A549 (cell line): ENCODE measurements around the gene ZC3H11A. TPM values are rescaled to one million over a fixed set of nuclear protein-coding genes. Genes with fewer than 3 reads are reported as not detected.

Experiments
- ATAC-seq, 2 experiments: fragments of 200-7000 bp in 1 of 2; fragments of >200 bp in 1 of 2; cut with Nextera tagmentation in 1 of 2; cut with Tn5 transposase in 1 of 2; 3 replicates each; pipeline versions ENCODE4 v1.8.0 to v1.9.1; 2018 to 2020; ENCODE audit warnings: mild to moderate bottlenecking in 1 of 2, moderate library complexity in 1 of 2
- CTCF ChIA-PET: fragments of 300-600 bp; sonication (Branson Sonifier 250); formaldehyde crosslinking; extraction: SDS; loops from one replicate; lab custom pipeline; 2021; ENCODE audit warnings: antibody characterized with exemption, inconsistent platforms; lab: Yijun Ruan, JAX
- POLR2A ChIA-PET: fragments of 350-600 bp; formaldehyde crosslinking; extraction: SDS; loops from one replicate; lab custom pipeline; 2021; ENCODE audit warnings: antibody characterized with exemption, inconsistent platforms; lab: Yijun Ruan, JAX
- DNase-seq, 2 experiments: peaks; one replicate each; pipeline versions ENCODE4 v3.0.0 to v3.0.0-alpha.2; 2011 to 2016; ENCODE audit warnings: low read depth in 1 of 2, low spot score in 1 of 2
- FAIRE-seq: peaks from 2 replicates; lab custom pipeline; 2011; peaks lifted over from hg19 to GRCh38; lab: Jason Lieb, UNC
- H3K27ac ChIP-seq, 2 experiments: fragments of >200 bp; sonication (Bioruptor Twin); formaldehyde crosslinking; 3 replicates each; pipeline ENCODE4 v1.5.1; 2016 to 2017
- H3K4me1 ChIP-seq: fragments of >200 bp; sonication (Bioruptor Twin); formaldehyde crosslinking; 3 replicates; pipeline ENCODE4 v1.6.1; 2016
- H3K4me2 ChIP-seq: fragments of >200 bp; sonication (Bioruptor Twin); formaldehyde crosslinking; 3 replicates; pipeline ENCODE4 v1.6.1; 2016
- H3K4me3 ChIP-seq: fragments of >200 bp; sonication (Bioruptor Twin); formaldehyde crosslinking; 3 replicates; pipeline ENCODE4 v1.5.1; 2016
- H3K9me3 ChIP-seq: fragments of >200 bp; sonication (Bioruptor Twin); formaldehyde crosslinking; 3 replicates; pipeline ENCODE4 v1.6.1; 2016
- CBX2 ChIP-seq: fragments of 200-600 bp; sonication (generic); IDR thresholded peaks from 2 replicates; pipeline ENCODE4 v1.6.1; 2016; ENCODE audit warnings: low read depth, mild to moderate bottlenecking, borderline replicate concordance
- CBX8 ChIP-seq: fragments of 200-600 bp; sonication (generic); IDR thresholded peaks from 2 replicates; pipeline ENCODE4 v1.6.1; 2016
- EHF ChIP-seq: fragments of 250-450 bp; sonication (Bioruptor Pico); IDR thresholded peaks from 2 replicates; pipeline ENCODE4 v1.5.0; 2020; ENCODE audit warnings: mild to moderate bottlenecking
- EP300 ChIP-seq, 2 experiments: fragments of >200 bp; sonication (Bioruptor Twin); formaldehyde crosslinking; IDR thresholded peaks; 2 replicates in 1 of 2; 3 replicates in 1 of 2; pipeline ENCODE4 v1.6.1; 2016 to 2017
- ESRRA ChIP-seq: fragments of 150-350 bp; IDR thresholded peaks from 2 replicates; pipeline ENCODE4 v1.6.1; 2014; ENCODE audit warnings: mild to moderate bottlenecking, low read length, borderline replicate concordance
- FOSB ChIP-seq: fragments of 250-450 bp; sonication (Bioruptor Pico); IDR thresholded peaks from 2 replicates; pipeline ENCODE4 v1.5.0; 2020; ENCODE audit warnings: mild to moderate bottlenecking, moderate library complexity
- FOSL2 ChIP-seq, 2 experiments: fragments of 450-650 bp in 1 of 2; fragments of >200 bp in 1 of 2; sonication (Bioruptor Twin) in 1 of 2; formaldehyde crosslinking; IDR thresholded peaks; 2 replicates each; pipeline versions ENCODE4 v1.5.0 to v1.6.1; 2016 to 2020; ENCODE audit warnings: mild to moderate bottlenecking in 1 of 2, moderate library complexity in 1 of 2
- GATA3 ChIP-seq: IDR thresholded peaks from 2 replicates; pipeline ENCODE4 v1.6.1; 2012; ENCODE audit warnings: borderline replicate concordance
- HOXB5 ChIP-seq: fragments of 250-450 bp; sonication (Bioruptor Pico); IDR thresholded peaks from 2 replicates; pipeline ENCODE4 v1.5.0; 2020; ENCODE audit warnings: mild to moderate bottlenecking, moderate library complexity
- JUN ChIP-seq, 2 experiments: fragments of >200 bp; sonication (Bioruptor Twin); formaldehyde crosslinking; IDR thresholded peaks; 2 replicates in 1 of 2; 3 replicates in 1 of 2; pipeline ENCODE4 v1.6.1; 2016 to 2017
- KDM5A ChIP-seq: fragments of 200-600 bp; sonication (generic); IDR thresholded peaks from 2 replicates; pipeline ENCODE4 v1.6.1; 2016; ENCODE audit warnings: antibody characterized with exemption, mild to moderate bottlenecking
- NR3C1 ChIP-seq: fragments of >200 bp; sonication (Bioruptor Twin); formaldehyde crosslinking; IDR thresholded peaks from 3 replicates; pipeline ENCODE4 v1.6.1; 2017
- PHF8 ChIP-seq: fragments of 200-600 bp; sonication (generic); IDR thresholded peaks from 2 replicates; pipeline ENCODE4 v1.6.1; 2016; ENCODE audit warnings: low read depth, mild to moderate bottlenecking, antibody characterized with exemption, moderate library complexity, borderline replicate concordance
- POLR2AphosphoS2 ChIP-seq: conservative IDR thresholded peaks from 2 replicates; pipeline ENCODE4 v1.6.1; 2012; ENCODE audit warnings: low read length, improper control_type of control experiment, inconsistent platforms
- RAD21 ChIP-seq, 2 experiments: fragments of >200 bp in 1 of 2; sonication (Bioruptor Twin) in 1 of 2; formaldehyde crosslinking in 1 of 2; IDR thresholded peaks in 1 of 2; conservative IDR thresholded peaks in 1 of 2; 2 replicates in 1 of 2; 3 replicates in 1 of 2; pipeline ENCODE4 v1.6.1; 2012 to 2018; ENCODE audit warnings: inconsistent platforms in 1 of 2
- RARB ChIP-seq: fragments of 250-450 bp; sonication (Bioruptor Pico); IDR thresholded peaks from 2 replicates; pipeline ENCODE4 v1.8.0; 2021; ENCODE audit warnings: mild to moderate bottlenecking, moderate library complexity
- SREBF2 ChIP-seq: fragments of 450-650 bp; IDR thresholded peaks from 2 replicates; pipeline ENCODE4 v1.6.1; 2014; ENCODE audit warnings: mild to moderate bottlenecking, moderate library complexity
- TP53 ChIP-seq: fragments of 250-450 bp; sonication (Bioruptor Pico); IDR thresholded peaks from 2 replicates; pipeline ENCODE4 v1.5.0; 2021; ENCODE audit warnings: mild to moderate bottlenecking, moderate library complexity
- ZNF302 ChIP-seq: fragments of 250-450 bp; sonication (Bioruptor Pico); IDR thresholded peaks from 2 replicates; pipeline ENCODE4 v1.9.0; 2021; ENCODE audit warnings: inconsistent platforms, mild to moderate bottlenecking, moderate library complexity
- ZSCAN20 ChIP-seq: fragments of 250-450 bp; sonication (Bioruptor Pico); IDR thresholded peaks from 2 replicates; pipeline ENCODE4 v1.8.0; 2022; ENCODE audit warnings: mild to moderate bottlenecking, moderate library complexity
- WGBS: methylation state at CpG from one replicate; pipeline ENCODE4 v1.1.6; 2017; ENCODE audit errors: missing lambda C conversion rate; 5-methylcytosine and 5-hydroxymethylcytosine counted together
- polyA plus RNA-seq, 4 experiments: library from polyadenylated mRNA; depleted of rRNA in 3 of 4; stranded (reverse); fragments of >200 nt; fragmentation: RNase III in 1 of 4; extraction: RNeasy Plus Mini Kit Qiagen cat#74134 plus additional on column Dnase treatment in 1 of 4; gene quantifications; 2 replicates in 3 of 4; 3 replicates in 1 of 4; pipeline ENCODE4 v1.2.3, GENCODE V29; 2011 to 2017
- TF ChIP-seq, protein P1 (sequence below): IDR thresholded peaks from 2 replicates; pipeline ENCODE4 v1.6.1; 2012
- TF ChIP-seq, protein P2 (sequence below): IDR thresholded peaks from 2 replicates; pipeline ENCODE4 v1.6.1; 2012
- TF ChIP-seq, protein P3 (sequence below): fragments of 450-650 bp; IDR thresholded peaks from 2 replicates; pipeline ENCODE4 v1.6.1; 2014; ENCODE audit warnings: antibody characterized with exemption
- TF ChIP-seq, protein P4 (sequence below): fragments of 250-450 bp; sonication (Bioruptor Pico); IDR thresholded peaks from 2 replicates; pipeline ENCODE4 v1.5.0; 2020; ENCODE audit warnings: low read depth, mild to moderate bottlenecking, moderate library complexity
- TF ChIP-seq, protein P5 (sequence below): IDR thresholded peaks from 2 replicates; pipeline ENCODE4 v1.6.1; 2012; ENCODE audit warnings: low read depth, borderline replicate concordance
- TF ChIP-seq, protein P6 (sequence below): fragments of >200 bp; sonication (Bioruptor Twin); formaldehyde crosslinking; IDR thresholded peaks from 3 replicates; pipeline ENCODE4 v1.5.1; 2016
- TF ChIP-seq, protein P7 (sequence below): fragments of >200 bp; sonication (Bioruptor Twin); formaldehyde crosslinking; IDR thresholded peaks from 2 replicates; pipeline ENCODE4 v1.6.1; 2016
- TF ChIP-seq, protein P8 (sequence below): fragments of 150-350 bp; IDR thresholded peaks from 2 replicates; pipeline ENCODE4 v1.6.1; 2014; ENCODE audit warnings: low read depth, mild to moderate bottlenecking, low read length

Gene ZC3H11A
- polyA plus RNA-seq, 2 of the 4 experiments (the other 2 are of a cell fraction): 42.6 to 119 TPM

DNA sequence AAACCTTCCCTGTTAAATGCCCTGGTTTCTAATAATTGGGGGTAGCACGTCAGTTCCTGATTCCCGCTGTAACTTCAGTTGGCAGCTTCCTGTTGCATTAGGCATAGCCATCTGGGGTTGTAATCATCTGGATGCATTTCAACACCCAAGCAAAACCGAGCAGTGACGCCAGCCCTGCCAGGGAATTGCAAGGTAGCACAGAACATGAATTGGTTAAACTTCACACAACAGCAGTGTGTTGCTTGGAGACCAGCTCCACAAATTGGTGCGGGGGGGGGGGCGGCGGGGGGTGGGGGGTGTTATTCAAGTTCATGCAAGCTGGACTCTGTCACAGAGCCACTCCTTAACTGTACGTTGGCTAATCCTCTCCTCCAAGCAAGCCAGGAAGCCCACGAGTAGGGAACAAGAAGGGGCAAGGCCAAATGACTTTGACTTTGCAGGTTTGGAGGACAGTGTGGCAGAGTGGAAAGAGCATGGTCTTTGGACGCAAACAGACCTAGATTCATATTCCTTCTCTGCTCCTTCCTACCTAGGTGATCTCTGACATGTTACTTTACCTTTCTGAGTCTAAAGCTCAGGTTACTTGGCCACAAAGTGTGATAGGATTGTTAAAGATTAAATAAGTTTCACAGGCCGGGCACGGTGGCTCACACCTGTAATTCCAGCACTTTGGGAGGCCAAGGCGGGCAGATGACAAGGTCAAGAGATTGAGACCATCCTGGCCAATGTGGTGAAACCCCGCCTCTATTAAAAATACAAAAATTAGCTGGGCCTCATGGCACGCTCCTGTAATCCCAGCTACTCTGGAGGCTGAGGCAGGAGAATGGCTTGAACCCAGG, 25.7 kb upstream of the ZC3H11A start:
- peaks cover 9% of the 10 kb centered on the region; the same call in 2 of the 3 replicates for H3K4me1 ChIP-seq
- no peaks in the 10 kb centered on the region for H3K9me3 ChIP-seq
- H3K27ac ChIP-seq: peak overlapping the region; percentile 10 to 58; a peak in 4 of 6 replicates
- FAIRE-seq (no peak), ATAC-seq (peak; percentile 69 to 73; a peak in 5 of 6 replicates), DNase-seq (peak; percentile 25 to 71)
- H3K4me3 ChIP-seq: no peak overlapping the region
- 51% methylated on average over 13 of the region's 15 CpGs for WGBS
- TF ChIP-seq JUN (IDR thresholded peaks at IDR 0.05): no peak
- TF ChIP-seq ZNF302 (CRISPR knock-in tag): no peak
- no peak for TF ChIP-seq EHF (CRISPR knock-in tag)
- no peak for TF ChIP-seq RARB (CRISPR knock-in tag)
- TF ChIP-seq, protein P1, sequence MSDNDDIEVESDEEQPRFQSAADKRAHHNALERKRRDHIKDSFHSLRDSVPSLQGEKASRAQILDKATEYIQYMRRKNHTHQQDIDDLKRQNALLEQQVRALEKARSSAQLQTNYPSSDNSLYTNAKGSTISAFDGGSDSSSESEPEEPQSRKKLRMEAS: no peak
- TF ChIP-seq, protein P2, sequence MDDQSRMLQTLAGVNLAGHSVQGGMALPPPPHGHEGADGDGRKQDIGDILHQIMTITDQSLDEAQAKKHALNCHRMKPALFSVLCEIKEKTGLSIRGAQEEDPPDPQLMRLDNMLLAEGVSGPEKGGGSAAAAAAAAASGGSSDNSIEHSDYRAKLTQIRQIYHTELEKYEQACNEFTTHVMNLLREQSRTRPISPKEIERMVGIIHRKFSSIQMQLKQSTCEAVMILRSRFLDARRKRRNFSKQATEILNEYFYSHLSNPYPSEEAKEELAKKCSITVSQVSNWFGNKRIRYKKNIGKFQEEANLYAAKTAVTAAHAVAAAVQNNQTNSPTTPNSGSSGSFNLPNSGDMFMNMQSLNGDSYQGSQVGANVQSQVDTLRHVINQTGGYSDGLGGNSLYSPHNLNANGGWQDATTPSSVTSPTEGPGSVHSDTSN: no peak
- no peak for TF ChIP-seq ZSCAN20 (CRISPR knock-in tag)
- TF ChIP-seq GATA3: no peak
- TF ChIP-seq, protein P3, sequence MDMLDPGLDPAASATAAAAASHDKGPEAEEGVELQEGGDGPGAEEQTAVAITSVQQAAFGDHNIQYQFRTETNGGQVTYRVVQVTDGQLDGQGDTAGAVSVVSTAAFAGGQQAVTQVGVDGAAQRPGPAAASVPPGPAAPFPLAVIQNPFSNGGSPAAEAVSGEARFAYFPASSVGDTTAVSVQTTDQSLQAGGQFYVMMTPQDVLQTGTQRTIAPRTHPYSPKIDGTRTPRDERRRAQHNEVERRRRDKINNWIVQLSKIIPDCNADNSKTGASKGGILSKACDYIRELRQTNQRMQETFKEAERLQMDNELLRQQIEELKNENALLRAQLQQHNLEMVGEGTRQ: no peak
- no peak for TF ChIP-seq CBX8
- TF ChIP-seq POLR2AphosphoS2: no peak
- TF ChIP-seq, protein P4, sequence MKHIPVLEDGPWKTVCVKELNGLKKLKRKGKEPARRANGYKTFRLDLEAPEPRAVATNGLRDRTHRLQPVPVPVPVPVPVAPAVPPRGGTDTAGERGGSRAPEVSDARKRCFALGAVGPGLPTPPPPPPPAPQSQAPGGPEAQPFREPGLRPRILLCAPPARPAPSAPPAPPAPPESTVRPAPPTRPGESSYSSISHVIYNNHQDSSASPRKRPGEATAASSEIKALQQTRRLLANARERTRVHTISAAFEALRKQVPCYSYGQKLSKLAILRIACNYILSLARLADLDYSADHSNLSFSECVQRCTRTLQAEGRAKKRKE (CRISPR knock-in tag): no peak
- TF ChIP-seq, protein P5, sequence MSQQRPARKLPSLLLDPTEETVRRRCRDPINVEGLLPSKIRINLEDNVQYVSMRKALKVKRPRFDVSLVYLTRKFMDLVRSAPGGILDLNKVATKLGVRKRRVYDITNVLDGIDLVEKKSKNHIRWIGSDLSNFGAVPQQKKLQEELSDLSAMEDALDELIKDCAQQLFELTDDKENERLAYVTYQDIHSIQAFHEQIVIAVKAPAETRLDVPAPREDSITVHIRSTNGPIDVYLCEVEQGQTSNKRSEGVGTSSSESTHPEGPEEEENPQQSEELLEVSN: no peak
- TF ChIP-seq FOSL2 (IDR thresholded peaks at IDR 0.05): no peak
- no peak for TF ChIP-seq FOSL2 (CRISPR knock-in tag; IDR thresholded peaks at IDR 0.05)
- TF ChIP-seq, protein P6, sequence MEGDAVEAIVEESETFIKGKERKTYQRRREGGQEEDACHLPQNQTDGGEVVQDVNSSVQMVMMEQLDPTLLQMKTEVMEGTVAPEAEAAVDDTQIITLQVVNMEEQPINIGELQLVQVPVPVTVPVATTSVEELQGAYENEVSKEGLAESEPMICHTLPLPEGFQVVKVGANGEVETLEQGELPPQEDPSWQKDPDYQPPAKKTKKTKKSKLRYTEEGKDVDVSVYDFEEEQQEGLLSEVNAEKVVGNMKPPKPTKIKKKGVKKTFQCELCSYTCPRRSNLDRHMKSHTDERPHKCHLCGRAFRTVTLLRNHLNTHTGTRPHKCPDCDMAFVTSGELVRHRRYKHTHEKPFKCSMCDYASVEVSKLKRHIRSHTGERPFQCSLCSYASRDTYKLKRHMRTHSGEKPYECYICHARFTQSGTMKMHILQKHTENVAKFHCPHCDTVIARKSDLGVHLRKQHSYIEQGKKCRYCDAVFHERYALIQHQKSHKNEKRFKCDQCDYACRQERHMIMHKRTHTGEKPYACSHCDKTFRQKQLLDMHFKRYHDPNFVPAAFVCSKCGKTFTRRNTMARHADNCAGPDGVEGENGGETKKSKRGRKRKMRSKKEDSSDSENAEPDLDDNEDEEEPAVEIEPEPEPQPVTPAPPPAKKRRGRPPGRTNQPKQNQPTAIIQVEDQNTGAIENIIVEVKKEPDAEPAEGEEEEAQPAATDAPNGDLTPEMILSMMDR: no peak
- peak overlapping the region; percentile 51; the same call in 2 of the 3 replicates for H3K4me2 ChIP-seq
- POLR2A ChIA-PET: no interaction called here
- CTCF ChIA-PET: interaction anchor here (0.6 to 1.9 kb wide), 3 partner anchors 7 to 67 kb away, joined by 3 to 4 read pairs (median 3); no protein-coding TSS in a partner anchor

DNA sequence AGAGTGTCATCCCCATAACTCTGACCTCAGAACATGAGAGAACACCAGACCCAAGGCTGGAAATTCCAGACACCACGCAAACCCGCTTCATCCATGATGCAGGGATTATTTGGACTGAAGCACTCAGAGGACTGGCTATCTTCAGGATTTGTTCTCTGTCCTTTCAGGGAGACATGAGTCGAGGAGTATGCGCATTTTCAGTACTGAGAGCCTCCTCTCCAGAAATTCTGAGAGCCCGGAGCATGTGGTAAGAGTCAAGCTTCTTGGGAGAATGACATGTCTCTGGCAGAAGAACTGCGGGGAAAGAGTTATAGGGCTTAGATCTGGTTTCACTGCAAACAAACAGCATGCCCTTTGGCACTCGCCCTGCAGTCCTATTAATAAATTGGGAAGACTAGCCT, 23.5 kb upstream of the ZC3H11A start:
- CTCF ChIA-PET: interaction anchor here (0.6 kb wide), 2 partner anchors 27 to 249 kb away, joined by 3 to 4 read pairs; no protein-coding TSS in a partner anchor
- H3K4me2 ChIP-seq: no peak overlapping the region
- POLR2A ChIA-PET: no interaction called here
- ATAC-seq (no peak), FAIRE-seq (no peak), DNase-seq (no peak)
- H3K4me3 ChIP-seq: no peak overlapping the region
- WGBS: 61% methylated on average over 7 of the region's 7 CpGs
- peaks cover 9% of the 10 kb centered on the region; the same call in 2 of the 3 replicates for H3K4me1 ChIP-seq
- no peaks in the 10 kb centered on the region for H3K9me3 ChIP-seq
- no peak overlapping the region for H3K27ac ChIP-seq
- TF ChIP-seq FOSL2 (IDR thresholded peaks at IDR 0.05) (no peak), FOSL2 (CRISPR knock-in tag; IDR thresholded peaks at IDR 0.05) (no peak), HOXB5 (CRISPR knock-in tag) (no peak), NR3C1 (no peak), RARB (CRISPR knock-in tag) (no peak), ZNF302 (CRISPR knock-in tag) (no peak), ESRRA (no peak), CBX2 (no peak), PHF8 (no peak), FOSB (CRISPR knock-in tag) (no peak), RAD21 (conservative IDR thresholded peaks at IDR 0.05 in 1 of 2, IDR thresholded peaks at IDR 0.05 in 1 of 2) (no peak), JUN (IDR thresholded peaks at IDR 0.05) (no peak), EP300 (IDR thresholded peaks at IDR 0.05) (no peak), SREBF2 (no peak), TP53 (CRISPR knock-in tag) (no peak), KDM5A (no peak)
- TF ChIP-seq, protein P4 (CRISPR knock-in tag): no peak
- TF ChIP-seq, protein P7, sequence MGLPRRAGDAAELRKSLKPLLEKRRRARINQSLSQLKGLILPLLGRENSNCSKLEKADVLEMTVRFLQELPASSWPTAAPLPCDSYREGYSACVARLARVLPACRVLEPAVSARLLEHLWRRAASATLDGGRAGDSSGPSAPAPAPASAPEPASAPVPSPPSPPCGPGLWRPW: no peak
- TF ChIP-seq, protein P8, sequence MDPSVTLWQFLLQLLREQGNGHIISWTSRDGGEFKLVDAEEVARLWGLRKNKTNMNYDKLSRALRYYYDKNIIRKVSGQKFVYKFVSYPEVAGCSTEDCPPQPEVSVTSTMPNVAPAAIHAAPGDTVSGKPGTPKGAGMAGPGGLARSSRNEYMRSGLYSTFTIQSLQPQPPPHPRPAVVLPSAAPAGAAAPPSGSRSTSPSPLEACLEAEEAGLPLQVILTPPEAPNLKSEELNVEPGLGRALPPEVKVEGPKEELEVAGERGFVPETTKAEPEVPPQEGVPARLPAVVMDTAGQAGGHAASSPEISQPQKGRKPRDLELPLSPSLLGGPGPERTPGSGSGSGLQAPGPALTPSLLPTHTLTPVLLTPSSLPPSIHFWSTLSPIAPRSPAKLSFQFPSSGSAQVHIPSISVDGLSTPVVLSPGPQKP: no peak
